DOHH2 (cell line): ENCODE results near the gene FBXL5.

ENCODE experiments used
- EZH2phosphoT487 ChIP-seq: fragments of 200-600 bp; sonication (generic); IDR thresholded peaks from 2 replicates; pipeline ENCODE4 v1.6.1; 2017; ENCODE audit warnings: borderline replicate concordance, mild to moderate bottlenecking, antibody characterized with exemption, low read length, moderate library complexity, mixed read lengths
- TF ChIP-seq, protein P1 (sequence below): fragments of 200-600 bp; sonication (generic); IDR thresholded peaks from one replicate; pipeline ENCODE4 v1.5.1; 2014; ENCODE audit warnings: antibody characterized with exemption, mild to moderate bottlenecking, low read depth, low read length; ENCODE audit not compliant: poor library complexity, severe bottlenecking

DNA sequence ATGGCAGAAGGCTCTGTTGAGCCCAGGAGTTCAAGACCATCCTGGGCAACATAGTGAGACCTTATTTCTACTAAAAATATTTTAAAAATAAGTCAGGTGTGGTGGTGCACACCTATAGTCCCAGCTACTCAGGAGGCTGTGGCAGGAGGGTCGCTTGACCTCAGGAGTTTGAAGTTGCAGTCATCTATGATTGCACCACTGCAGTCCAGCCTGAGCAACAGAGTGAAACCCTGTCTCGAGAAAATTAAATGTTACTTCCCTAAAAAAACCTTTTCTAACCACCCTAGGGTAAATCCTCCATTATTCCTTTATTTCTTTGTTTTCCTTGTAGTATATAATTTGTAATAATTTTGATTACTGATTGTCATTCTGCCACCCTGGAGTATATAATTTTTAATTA is 34.4 kb upstream of the FBXL5 start:
- TF ChIP-seq, protein P1, sequence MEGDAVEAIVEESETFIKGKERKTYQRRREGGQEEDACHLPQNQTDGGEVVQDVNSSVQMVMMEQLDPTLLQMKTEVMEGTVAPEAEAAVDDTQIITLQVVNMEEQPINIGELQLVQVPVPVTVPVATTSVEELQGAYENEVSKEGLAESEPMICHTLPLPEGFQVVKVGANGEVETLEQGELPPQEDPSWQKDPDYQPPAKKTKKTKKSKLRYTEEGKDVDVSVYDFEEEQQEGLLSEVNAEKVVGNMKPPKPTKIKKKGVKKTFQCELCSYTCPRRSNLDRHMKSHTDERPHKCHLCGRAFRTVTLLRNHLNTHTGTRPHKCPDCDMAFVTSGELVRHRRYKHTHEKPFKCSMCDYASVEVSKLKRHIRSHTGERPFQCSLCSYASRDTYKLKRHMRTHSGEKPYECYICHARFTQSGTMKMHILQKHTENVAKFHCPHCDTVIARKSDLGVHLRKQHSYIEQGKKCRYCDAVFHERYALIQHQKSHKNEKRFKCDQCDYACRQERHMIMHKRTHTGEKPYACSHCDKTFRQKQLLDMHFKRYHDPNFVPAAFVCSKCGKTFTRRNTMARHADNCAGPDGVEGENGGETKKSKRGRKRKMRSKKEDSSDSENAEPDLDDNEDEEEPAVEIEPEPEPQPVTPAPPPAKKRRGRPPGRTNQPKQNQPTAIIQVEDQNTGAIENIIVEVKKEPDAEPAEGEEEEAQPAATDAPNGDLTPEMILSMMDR, result no peak
- no peak for TF ChIP-seq EZH2phosphoT487
